HG03280 (cell line): Measurements from ENCODE around the gene SEC31B.

ENCODE experiments used
- ATAC-seq: cut with Tn5 transposase; IDR thresholded peaks from one replicate; pipeline ENCODE4 v1.9.1; 2021; ENCODE audit warnings: mild to moderate bottlenecking, moderate library complexity; ENCODE audit not compliant: unreplicated experiment

Gene SEC31B

DNA sequence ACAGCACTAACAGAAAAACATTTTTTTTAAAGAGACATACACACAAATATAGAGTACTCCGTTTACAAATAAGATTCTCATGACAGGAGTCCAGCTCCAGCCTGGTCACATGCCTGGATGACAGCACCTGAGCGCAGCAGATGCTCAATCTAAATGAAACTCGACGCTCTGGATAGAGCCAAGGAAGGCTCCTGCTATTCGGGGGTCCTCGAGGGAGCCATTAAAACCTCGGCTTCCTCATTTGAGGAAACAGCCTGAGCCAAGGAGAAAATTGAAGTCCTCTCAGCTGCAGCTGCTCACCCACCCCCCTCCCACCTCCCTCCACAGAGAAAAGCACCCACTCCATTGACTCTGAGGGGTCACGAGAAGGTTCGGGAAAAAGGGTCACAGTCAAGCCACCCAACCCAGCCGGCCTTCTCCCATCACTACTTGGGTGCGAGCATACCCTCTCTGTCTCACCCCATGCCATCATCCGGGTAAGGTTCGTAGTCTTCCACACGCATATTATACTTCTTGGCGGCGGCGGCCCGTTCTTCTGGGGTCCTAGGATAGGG, 9.3 kb upstream of the SEC31B start:
- ATAC-seq, result peak; percentile 6

DNA sequence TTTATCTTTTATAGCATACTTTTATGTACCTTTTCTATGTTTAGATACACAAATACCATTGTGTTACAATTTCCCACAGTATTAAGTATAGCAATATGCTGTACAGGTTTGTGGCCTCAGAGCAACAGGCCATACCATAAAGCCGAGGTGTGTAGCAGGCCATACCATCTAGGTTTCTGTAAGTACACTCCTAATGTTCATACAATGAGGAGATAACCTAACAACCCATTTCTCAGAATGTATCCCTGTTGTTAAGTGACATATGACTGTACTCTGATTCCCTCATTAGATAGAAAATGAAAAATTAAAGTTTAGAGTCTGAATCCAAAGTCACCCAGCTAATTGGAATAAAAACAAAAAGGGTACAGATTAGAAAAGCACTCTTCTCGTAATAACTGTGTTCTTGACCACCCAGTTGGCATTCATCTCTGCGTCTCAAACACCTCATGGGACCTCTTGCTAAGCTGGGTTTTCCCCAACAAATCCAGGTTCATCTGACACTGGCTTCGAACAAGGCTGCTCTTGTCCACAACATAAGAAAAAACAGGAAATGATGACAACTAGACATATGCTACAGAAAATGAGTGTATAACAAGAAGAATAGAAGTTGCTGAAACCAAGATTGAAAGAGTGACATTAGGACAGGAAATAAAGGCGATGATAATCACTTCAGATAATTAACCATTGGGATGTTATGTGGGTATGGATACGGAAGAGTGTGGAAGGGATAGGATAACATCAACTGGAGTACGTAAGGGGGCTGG, 8.6 kb upstream of the SEC31B start:
- no peak for ATAC-seq

DNA sequence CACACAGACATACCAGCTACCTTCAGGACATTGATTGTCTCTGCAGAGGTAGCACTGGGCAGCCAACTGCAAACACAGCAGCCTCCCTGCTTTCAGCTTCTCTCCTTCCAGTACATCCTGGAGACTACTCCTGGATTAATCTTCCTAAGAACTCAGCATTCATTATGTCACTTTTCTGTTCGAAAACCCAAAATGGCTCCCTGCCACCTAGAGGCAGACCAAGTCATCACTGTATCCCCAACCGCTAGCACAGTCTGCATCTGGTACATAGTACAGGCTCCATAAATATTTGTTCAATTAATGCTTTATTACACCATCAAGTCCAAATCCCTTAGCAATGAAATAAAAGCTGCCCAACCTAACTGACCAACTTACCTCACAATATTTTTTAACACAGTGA, 5.0 kb upstream of the SEC31B start:
- no peak for ATAC-seq

DNA sequence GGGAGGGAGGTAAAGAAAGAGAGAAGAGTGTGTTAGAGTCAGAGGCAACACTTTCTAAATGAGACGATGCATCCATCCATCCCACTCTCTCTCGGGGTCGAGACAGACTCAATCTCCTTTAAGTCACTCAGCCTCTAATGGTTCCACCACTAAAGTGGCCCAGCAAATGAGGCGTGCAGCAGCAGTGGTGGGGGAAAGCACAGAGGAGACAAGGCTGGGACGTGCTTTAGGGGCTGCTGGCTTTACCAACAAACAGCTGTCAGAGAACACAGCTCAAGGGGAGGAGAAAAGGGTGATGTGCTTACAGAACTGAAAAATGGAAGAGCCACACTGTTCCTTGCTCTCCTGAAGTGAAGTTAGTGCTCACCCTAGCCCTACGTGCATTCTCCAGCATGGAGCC, 4.5 kb upstream of the SEC31B start:
- no peak for ATAC-seq

DNA sequence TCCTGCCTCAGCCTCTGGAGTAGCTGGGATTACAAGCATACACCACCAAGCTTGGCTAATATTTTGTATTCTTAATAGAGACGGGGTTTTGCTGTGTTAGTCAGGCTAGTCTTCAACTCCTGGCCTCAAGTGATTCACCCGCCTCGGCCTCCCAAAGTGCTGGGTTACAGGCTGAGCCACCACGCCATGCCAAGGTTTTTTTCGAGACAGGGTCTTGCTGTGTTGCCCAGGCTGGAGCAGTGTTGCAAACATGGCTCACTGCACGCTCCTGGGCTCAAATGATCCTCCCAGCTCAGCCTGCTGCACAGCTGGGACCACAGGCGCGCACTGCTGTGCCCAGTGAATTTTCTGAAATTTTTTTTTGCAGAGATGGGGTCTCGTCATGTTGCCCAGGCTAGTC, 3.3 kb upstream of the SEC31B start:
- no peak for ATAC-seq

DNA sequence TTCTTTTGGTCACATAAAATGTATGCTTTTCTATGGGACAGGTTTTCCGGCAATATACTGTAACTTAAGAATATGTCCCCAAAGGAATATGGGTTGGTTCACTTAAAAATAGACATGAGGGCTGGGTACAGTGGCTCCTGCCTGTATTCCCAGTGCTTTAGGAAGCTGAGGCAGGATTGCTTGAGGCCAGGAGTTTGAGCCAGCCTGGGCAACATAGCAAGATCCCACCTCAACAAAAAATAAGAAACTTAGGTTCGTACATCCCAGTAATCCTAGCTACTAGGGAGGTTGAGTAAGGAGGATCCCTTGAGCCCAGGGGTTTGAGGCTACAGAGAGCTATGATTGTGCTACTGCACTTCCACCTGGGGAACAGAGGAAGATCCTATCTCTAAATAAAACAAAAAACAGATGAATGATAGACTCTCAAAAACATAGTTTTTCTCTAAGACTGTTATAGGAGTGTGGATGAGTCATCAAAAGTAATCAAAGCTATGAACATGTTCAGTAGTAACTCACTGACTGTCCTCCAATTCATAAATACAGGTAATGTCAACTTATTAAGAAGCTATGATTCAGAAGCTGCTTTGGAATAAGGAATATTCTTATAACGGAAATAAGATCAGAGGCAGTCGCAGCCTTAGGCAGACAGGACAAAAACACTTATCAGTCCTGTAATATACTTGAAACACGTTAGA, 2.6 kb upstream of the SEC31B start:
- no peak for ATAC-seq

DNA sequence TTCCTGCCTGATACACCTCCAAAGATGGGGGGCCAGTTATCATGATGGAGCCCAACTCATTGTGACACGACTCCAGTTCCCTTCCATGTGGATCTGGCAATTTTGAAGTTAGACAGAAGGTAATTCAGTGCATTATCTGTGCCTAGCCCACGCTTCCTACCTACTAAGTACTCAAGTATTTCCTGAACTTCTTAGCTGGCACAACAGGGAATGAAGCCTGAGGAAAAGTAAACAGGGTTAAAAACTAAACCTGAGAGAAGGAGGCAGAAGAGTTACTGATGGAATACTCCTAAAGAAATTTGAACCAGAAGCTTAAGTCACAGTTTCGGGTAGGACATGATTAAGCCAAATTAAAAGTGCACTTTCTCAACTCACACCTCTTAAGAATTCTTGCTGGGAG, 1.1 kb upstream of the SEC31B start:
- ATAC-seq, result no peak

DNA sequence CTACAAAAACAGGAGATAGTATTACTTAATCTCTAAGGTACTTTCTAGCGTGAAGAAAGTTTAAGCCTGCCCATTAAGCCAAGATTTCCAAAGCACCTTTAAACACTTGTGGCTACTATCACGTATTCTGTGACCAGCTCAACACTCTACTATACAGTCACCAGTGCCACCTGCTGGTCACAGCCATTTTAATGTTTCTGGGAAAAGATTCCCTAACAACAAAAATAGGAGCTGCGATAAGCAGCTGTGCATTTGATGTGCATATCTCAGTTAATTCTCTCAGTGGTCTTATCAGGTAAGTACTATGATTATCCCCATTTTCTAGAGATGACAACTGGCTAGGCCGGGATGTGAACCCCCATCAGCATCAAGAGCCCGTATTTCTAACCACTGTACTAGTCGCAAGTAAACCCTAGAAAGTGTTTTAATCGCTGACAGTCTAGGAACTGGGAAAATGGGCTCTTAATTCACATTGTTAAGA, 860 bp downstream of the SEC31B start:
- no peak for ATAC-seq

DNA sequence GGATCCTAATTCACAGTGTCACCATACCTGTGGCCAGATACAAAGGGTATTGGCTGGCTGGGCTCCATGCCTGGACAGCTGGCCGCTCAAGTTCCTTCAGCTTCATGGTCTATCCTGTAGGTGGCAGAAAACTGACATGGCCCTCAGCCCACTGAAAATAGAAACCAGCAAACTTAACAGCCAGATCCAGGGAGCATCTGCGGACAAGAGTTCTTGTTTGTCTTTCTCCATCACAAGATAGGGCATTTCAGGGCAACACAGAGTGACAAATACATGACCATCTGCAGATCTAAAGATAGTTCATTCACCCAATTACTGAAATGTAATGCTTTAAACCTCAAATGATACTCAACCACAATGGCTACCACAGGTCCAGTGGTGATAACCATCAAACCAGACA, 2.8 kb downstream of the SEC31B start:
- no peak for ATAC-seq

DNA sequence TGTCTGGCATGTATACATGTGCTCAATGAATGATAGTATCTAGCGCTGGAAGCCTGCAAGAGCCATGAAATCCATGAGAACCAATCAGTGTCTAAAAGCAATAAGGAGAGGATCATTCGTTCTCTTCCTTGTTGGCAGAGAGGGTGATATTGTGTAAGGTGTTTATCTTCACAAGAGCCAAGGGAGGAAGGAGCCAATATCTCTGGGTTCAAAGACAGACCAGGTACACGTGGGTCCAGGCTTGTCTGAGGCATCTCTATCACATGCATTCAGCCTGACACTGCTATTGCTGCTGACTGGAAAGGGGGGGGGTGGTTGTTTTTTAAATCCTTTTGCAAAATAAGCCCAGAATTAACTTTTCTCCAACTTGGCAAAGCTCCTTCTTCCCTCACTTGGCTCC, 4.0 kb downstream of the SEC31B start:
- ATAC-seq, result no peak

DNA sequence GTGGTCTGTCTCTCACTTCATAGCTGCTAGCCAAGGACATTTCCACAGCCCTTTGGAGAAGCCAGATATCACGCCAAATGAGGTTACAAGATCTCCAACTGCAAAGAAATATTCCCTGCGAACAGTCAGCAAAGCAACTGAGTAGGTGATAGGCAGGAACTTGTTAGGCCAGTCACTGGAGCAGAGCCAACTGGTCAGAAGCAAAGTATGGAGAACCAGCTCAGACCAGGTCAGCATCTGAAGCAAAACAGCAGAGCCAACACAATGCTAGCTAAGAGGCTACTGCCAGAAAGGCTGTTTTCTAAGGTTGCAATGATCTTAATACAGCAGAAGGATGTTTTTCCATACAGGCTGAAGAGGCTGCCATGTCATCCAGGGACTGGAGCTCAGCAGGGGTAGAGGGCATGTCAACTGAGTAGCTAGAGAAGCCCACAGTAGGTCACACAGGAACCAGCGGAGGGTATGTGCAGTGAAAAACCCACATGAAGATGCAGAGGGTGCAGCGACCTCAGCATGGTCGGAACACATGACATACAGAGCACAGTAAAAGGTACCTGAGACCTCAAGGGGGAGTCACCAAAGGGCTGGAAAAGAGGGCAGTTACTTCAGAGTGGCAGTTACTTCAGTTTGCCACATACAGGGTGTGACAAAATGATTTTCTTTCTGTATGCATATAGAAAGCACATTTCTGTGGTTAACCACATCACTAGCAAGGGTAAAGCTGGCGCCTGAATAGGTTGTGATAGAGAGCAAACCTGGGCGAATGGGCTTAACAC, 8.9 kb downstream of the SEC31B start:
- peak; percentile 55 for ATAC-seq

DNA sequence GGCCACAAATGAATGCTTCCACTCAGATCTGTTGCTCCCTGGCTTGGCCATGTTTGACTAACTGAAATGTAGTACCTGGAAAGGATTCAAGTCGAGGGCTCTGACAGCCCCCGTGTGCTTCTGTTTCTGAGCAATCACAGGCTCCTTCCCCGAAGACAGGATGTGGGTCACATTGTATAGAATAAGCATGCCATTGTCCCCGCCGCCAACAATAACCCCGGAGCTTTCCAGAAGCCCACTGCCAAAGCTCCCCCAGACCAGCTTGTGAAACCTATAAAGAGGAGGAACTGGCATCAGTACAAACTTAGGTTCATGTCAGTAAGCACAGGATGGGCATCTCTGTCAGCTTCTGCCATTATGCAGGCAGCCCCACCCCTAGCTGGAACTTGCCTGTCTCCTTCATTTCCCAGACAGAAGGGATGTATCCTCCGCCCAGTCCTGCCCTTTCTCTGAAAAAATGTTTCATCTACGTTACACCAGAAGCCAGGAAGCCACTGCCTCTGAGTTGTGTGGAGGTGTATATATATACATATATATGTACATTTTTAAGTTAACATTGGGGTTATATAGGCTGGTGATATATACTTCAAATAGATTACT, 10.3 kb downstream of the SEC31B start:
- ATAC-seq, result no peak

DNA sequence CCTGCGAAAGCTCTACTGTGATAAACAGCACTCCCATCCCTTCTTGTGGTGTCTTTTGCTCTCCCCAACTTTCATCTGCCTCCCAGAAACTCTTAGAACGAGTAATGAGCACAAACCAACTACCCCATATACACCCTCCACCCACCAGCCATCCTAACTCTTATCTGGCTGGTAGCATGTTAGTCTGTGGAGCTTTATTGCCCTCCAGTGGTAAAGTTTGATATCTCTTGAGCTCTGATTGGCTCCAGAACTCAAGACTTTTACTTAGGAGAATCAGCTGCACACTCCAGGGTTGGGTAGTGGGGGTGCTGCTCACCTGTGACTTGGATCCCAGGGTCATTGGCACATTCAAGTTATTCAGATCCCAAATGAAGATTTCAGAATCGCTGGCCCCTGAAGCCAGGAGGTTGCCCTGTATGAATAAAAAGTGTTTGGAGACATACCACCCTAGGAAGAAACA, 10.9 kb downstream of the SEC31B start:
- ATAC-seq, result no peak

DNA sequence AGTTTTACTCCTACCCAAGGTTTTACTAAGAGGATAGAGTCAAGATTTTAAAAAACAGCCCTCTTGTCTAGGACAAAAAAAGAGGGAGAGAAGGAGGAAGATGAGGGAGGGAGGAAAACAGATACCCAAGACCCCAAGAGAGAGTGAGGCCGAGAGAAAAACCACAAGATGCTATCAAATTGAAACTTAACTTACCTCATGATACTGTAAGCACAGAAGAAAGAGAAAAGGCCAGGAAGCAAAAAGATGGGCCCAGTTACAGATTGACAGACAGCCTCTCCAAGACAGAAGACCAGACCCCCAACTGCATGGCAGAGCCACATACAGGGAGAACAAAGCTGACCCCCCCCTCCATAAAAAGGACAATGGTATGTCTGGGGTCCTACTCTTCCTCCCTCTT, 11.4 kb downstream of the SEC31B start:
- no peak for ATAC-seq

DNA sequence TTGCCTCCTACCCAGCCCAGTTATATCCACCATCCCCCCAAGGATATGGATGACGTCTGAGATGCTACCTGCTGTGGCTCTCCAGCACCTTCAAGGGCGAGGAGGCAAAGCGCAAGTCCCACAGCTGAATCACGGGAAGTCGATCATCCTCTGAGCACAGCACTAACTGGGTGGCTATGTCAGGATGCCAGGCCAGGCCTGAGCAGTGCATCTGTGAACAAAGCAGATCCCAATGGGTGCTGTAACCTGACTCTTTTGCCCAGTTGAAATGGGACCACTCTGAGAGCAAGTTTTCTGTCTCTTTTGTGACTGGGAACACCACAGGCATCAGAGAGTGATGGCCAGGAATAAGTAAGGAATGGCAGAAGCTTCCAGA, 12.3 kb downstream of the SEC31B start:
- no peak for ATAC-seq

DNA sequence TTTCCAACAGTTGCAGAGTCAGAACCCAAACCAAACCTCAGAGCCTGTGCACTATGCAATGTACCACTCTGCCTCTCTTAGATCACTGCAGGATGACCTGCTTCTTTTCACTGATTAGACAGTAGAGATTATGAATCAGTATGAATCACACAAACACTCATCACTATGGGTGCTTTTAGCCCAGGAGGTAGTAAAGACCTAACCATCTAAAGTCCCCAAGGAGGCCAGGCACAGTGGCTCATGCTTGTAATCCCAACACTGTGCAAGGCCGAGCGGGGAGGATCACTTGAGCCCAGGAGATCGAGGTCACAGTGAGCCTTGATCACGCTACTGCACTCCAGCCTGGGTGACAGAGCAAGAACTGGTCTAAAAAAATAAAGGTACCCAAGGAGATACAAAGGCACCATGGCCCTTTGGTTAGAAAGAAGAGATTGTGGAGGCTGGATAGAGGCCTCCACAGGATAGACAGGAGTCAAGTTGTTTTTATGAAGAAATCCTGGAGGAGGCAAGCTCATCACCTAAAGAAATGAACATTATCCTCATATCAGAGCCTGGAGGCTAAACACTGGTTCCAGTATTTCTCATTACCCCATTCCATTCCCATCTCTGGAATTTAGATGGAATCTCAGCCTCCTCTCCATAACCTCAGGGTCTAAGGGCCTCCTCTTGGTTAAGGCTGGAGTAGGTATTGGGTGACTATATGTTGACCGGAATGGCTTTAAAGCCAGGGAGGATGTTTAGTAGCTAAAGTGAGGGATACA, 12.9 kb downstream of the SEC31B start:
- no peak for ATAC-seq

DNA sequence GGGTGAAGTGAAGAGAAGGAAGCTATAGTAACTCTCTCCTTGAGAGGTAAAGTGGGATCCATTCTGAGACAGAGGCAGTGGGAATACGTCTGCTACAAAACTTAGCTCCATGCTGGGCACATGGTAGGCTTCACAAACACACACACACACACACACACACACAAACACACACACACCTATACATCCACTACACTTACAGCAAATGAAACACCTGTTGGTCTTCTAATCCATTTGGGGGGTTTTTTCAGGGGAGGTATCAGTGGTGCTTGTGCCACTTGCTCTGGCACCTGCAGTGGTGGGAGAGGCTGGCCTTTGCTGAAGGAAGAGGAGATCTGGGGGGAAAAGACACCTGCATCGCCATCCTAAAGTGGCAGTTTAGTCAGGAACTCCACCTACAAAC, 14.5 kb downstream of the SEC31B start:
- no peak for ATAC-seq

DNA sequence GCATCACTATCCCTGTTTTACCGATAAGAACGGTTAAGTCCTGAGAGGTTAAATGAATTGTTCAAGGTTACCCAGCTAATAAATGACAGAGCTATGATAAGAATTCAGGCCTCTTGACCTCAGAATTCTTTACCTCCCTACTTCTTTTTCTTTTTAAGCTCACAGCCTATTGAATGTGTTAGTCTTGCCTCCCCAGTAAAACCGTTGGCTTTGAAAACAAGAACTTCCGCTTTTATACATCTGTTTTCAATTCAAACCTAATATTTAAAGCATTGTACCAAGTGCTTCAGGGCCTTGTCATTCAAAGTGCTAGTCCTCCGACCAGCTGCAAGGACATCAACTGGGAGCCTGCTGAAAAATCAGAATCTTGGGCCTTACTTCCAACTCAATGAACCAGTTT, 15.6 kb downstream of the SEC31B start:
- no peak for ATAC-seq

DNA sequence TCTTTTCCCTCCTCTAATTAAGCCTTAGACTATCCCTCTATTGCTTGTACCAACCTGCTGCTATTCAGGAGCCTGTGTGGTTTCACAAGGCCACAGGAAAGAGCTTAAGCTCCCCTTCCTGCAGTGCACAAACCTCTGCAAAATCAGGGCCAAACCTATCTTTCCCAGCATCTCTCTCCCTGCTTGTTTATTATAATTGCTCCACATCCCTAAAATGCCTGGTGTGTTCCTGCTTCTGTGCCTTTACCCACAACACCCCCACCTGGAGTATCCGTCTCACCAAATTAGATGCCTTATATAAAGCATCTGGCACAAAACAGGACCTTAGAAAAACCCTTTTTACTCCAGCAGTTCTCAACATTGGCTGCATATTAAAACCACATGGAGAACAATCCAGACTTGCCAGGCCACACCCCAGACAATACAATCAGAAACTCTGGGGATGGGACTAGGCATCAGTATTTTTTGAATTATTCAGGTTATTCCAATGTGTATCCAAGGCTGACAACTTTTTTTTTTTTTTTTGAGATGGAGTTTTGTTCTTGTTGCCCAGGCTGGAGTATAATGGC, 16.7 kb downstream of the SEC31B start:
- ATAC-seq, result no peak

DNA sequence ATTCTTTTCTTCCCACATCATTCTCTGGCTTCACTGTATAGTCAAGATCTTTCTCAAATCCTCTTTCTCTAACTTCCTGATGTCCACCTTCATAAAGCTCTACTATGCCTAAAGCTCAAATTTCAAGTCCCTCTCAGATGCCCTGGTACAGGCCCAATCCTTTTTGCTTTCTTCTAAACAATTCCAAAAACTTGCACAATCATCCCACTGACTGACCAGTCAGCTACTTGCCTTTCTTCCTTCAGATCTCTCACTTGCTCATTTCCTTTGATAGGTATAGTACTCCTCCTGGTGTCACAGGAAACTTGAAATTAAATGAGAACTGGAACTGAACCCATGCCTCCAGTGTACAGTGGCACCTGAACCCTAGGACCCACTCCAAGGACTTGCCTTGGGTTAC, 18.2 kb downstream of the SEC31B start:
- no peak for ATAC-seq
